Activated CD8-positive, alpha-beta memory T cell treated with anti-CD3 and anti-CD28 coated beads for 1 hour (primary cell): ENCODE data around the gene IQCK.

Experiments
- DNase-seq, 2 donors: peaks; one replicate each; pipeline ENCODE4 v3.0.0-alpha.2; 2020; ENCODE audit warnings: low read depth in 1 of 2; ENCODE audit errors: extremely low read depth in 1 of 2

Gene IQCK

GRCh38 chr16:19907161-19907992, 189.3 kb downstream of the IQCK start:
- DNase-seq = peak in 1 of 2 donors; percentile 53
